ENCODE results near the gene ATCAY. TPM values are rescaled to one million over a fixed set of nuclear protein-coding genes. Genes with fewer than 3 reads are reported as not detected.

Gene ATCAY
- total RNA-seq, 1 experiment from 2014 or later, result 0.26 TPM

DNA sequence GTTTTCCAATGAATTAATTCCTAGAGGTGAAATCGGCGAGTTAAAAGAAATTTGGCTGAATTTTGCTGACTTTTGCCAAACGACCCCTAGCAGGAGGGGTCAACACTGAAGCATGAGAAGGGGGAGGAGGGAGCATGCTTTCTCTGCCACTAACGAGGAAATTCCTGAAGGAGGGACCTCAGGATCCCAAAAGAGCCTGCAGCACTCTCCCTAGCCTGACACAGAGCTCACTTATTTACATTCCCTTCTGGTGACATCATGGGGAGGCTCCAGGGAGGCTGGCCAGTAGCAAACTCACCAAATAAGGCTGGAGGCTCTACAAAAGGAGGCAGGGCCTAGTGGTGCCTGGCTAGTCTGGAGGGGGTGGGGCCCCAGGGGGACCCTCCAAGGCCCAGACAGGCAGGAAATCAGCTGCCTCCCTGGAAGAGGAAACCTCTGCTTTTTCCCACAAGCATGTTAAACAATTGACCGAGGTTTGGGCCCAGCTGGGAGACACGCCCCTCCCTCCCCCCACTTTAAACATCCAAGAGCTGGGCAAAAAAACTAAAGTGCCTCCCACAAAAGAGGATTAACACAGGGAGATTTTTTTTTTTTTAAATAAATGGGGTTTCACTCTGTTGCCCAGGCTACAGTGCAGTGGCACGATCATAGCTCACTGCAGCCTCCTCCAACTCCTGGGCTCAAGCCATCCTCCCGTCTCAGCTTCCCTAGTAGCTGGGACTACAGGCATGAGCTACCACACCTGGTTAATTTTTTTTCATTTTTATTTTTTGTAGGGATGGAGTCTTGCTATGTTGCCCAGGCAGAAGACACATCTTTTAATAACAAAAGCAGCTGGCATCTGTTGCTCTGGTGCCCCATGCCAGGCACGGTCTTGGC is 88.3 kb downstream of the ATCAY start:
- Histone ChIP-seq H3K9me3 (replicated peaks) (peaks cover 3% of the 10 kb centered on the region; the same call in 1 of the 2 replicates), H3K4me1 (replicated peaks) (peaks cover 31% of the 10 kb centered on the region), H3K4me3 (peak overlapping the region; percentile 92), H3K36me3 (peaks cover 68% of the 10 kb centered on the region), H3K27ac (peak overlapping the region; percentile 78), H3K27me3 (replicated peaks) (no peaks in the 10 kb centered on the region)
- peak; percentile 99 to 100 for DNase-seq (ENCODE audit: low read depth in 1 of 2, low spot score in 2 of 2)

DNA sequence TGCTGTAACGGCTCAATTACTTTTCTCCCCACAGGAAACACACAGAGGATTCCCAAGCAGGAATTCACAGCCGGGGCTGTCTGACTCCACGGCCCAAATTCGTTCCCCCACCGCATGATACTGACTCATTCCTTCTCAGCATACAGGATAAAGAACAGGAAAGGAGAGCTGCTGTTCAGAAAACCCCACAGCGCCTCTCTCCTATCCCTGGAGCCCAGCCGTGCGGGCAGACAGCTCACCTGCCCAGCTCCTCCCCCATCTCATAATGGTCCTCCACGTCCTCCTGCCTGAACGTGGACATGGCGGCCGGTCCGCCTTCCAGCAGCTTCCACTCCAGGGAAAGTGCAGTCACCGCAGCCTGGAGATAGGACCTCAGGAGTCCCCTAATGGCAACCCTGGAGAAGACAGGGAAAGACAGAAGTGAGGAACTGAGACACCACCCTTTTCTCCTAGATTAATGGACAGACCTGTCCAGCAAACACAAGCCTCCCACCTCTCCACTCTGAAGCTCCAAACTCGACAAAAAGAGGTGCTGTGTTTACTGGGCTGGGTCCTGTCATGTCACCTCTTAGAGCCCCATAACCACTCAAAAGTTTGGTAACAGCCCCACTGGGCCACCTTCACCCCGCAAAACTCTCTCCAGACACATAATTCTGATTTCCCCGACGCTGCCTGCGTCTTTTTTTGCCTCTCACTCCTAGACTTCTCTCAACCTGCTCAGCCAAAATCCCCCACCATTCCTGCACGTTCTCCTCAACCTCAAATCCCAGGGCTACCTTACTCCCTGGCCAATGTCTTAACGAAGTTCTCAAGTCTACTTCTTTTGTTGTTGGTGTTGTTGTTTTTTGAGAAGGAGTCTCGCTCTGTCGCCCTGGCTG is 89.2 kb downstream of the ATCAY start:
- peak; percentile 82 to 85 for DNase-seq (ENCODE audit: low read depth in 1 of 2, low spot score in 2 of 2)

DNA sequence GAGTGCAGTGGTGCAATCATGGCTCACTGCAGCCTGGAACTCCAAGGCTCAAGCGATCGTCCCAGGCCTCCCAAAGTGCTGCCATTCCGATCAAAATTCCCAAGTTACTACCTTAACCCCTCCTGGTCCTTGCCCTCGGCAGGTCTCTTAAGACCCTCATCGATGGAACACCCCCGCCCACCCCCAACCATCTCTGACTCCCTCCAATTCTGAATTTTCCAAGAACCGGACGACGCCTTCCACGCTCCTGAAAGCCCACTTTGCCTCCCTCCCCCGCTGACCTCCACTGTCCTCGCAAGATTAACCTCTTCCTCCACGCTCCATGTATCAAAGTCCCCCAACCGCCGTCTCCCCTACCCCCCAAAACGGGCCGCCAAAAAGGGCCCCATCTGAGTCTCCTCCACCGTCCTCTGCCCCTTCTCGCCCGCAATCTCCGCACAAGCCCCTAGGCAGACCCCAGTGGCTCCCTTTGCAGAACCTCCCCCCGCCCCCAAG is 89.9 kb downstream of the ATCAY start:
- Histone ChIP-seq H3K36me3 (peaks cover 58% of the 10 kb centered on the region), H3K4me3 (peak overlapping the region; percentile 92), H3K4me1 (replicated peaks) (peaks cover 31% of the 10 kb centered on the region), H3K27ac (peak overlapping the region; percentile 78), H3K27me3 (replicated peaks) (no peaks in the 10 kb centered on the region), H3K9me3 (replicated peaks) (peaks cover 3% of the 10 kb centered on the region; the same call in 1 of the 2 replicates)
- DNase-seq (ENCODE audit: low read depth in 1 of 2, low spot score in 2 of 2), result no peak

More for the DNA sequence above, 89.2 kb downstream of the ATCAY start:
- Histone ChIP-seq H3K9me3 (replicated peaks) (peaks cover 3% of the 10 kb centered on the region; the same call in 1 of the 2 replicates), H3K27me3 (replicated peaks) (no peaks in the 10 kb centered on the region), H3K4me1 (replicated peaks) (peaks cover 31% of the 10 kb centered on the region), H3K36me3 (peaks cover 62% of the 10 kb centered on the region), H3K27ac (peak overlapping the region; percentile 78), H3K4me3 (peak overlapping the region; percentile 92)

DNA sequence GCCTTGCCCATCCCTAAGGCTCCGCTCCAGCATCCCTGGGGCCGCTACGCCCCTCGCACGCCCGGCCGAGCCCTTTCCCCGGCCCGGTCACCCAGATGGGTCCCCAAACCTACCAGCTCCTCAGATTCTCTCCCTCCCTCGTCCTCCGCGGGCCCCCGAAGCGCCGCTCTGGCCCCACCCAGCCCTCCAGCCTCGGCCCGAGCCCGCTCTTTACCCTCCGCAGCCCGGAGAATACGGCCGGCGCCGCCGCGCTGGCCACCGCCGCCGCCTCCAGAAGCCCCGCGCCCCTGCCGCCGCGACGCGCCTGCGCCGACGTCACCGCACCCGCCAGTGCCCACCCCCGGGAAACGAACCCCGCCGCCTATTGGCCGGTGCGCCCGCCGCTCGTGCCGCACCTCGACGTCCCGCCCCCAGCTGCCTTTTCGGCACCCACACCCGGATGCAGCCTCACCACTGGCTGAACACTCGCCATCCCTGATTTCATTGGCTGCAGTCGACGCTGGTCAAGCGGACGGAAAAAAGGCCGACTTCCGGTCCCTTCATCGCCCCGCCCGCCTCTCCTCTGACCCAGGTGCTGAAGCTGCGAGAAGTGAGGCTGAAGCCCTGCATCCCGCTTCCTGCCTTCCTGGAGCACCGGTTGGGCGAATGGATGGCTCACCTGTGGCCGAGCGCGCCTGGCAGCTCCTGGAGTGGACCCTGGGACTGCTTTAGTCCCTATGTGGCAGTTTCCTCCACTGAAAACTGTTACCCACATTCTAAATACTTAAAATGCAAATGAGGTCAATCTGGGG is 90.5 kb downstream of the ATCAY start, which contains the start of gene DAPK3:
TSS of gene DAPK3 (minus strand) at position 292 of the 791 bp plus-strand sequence. CDS start 1,364 bp downstream, outside the sequence.
- DNase-seq (ENCODE audit: low read depth in 1 of 2, low spot score in 2 of 2), result peak; percentile 93 to 98

DNA sequence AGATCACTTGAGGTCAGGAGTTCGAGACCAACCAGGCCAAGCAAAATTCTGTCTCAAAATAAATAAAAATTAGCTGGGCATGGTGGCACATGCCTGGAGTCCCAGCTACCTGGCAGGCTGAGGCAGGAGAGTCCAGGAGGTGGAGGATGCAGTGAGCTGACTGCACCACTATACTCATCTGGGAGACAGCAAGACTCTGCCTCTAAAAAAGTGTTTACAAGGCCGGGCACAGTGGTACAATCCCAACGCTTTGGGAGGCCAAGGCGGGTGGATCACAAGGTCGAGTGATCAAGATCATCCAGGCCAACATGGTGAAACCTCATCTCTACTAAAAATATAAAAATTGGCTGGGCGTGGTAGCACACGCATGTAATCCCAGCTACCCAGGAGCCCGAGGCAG is 94.7 kb downstream of the ATCAY start:
- Histone ChIP-seq H3K27me3 (replicated peaks) (no peaks in the 10 kb centered on the region), H3K4me1 (replicated peaks) (no peaks in the 10 kb centered on the region), H3K9me3 (replicated peaks) (peaks cover 3% of the 10 kb centered on the region; the same call in 1 of the 2 replicates), H3K36me3 (peaks cover 65% of the 10 kb centered on the region), H3K4me3 (no peak overlapping the region), H3K27ac (no peak overlapping the region)
- no peak for DNase-seq (ENCODE audit: low read depth in 1 of 2, low spot score in 2 of 2)

More for the DNA sequence above, 90.5 kb downstream of the ATCAY start, which contains the start of gene DAPK3:
- peaks cover 31% of the 10 kb centered on the region for H3K4me1 ChIP-seq (replicated peaks)
- peak within 1 kb of the TSS; percentile 92 for H3K4me3 ChIP-seq
- peak within 1 kb of the TSS; percentile 78 for H3K27ac ChIP-seq
- H3K36me3 ChIP-seq, result peaks cover 58% of the 10 kb centered on the region
- H3K27me3 ChIP-seq (replicated peaks), result no peaks in the 10 kb centered on the region
- peaks cover 3% of the 10 kb centered on the region; the same call in 1 of the 2 replicates for H3K9me3 ChIP-seq (replicated peaks)

DNA sequence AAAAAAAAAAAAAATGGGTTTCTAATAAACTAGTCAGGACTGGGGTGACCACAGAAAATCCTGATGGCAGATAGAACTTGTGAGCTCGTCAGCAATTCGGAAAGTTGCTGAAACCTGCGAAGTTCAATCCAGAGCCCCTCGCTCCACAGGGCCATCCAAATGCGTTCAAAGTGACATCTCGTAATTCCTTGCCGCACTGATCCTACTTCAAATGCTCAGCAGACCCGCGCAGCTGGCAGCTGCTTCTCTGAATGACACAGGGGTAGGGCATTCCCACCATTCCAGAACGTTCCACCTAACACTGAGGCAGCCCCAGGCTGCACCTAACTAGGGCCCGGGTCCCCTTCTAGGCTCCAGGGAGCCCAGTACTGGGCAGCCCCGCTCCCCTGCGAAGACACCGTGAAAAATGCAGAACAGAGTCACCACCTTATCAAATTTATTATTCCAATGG is 95.2 kb downstream of the ATCAY start:
- H3K4me3 ChIP-seq, result no peak overlapping the region
- H3K36me3 ChIP-seq, result peaks cover 67% of the 10 kb centered on the region
- H3K27me3 ChIP-seq (replicated peaks), result no peaks in the 10 kb centered on the region
- H3K4me1 ChIP-seq (replicated peaks), result no peaks in the 10 kb centered on the region
- no peak for DNase-seq (ENCODE audit: low read depth in 1 of 2, low spot score in 2 of 2)
- no peak overlapping the region for H3K27ac ChIP-seq
- H3K9me3 ChIP-seq (replicated peaks), result peaks cover 2% of the 10 kb centered on the region; the same call in 1 of the 2 replicates

DNA sequence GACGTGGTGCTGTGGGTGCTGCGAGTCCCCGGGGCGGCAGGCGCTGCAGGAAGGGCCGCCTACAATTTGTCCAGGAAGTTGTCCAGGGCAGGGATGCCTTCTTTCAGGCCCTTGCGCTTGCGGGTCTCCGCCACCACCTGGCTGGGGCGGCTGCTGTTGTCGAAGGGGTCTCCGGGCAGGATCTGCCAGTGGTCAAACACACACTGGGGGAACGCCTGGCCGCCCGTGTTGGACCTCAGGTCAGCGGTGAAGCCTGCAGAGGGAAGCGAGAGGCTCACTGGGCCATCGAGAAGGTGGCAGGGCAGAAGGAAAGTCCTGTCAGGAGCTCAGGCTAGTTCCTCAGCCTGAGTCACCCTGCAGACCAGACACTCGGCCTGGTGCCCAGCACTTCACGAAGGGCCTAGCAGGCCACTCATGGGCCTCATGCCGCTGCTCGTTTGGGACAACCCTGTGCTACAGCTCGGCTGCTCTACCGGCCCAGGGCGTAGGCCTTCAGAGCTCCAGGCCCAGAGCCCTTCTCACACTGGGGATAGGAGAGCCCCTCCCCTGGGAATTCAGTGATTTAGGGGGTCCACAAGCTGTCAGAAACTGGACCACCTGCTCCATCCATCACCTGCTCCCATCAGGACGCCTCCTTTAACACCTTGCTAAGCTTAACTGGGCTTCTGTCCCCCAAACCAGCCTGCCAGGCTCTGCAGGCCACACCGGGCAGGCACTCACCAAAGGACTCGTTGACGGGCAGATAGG is 96.2 kb downstream of the ATCAY start:
- DNase-seq (ENCODE audit: low read depth in 1 of 2, low spot score in 2 of 2), result no peak
- Histone ChIP-seq H3K36me3 (peaks cover 74% of the 10 kb centered on the region), H3K27ac (no peak overlapping the region), H3K9me3 (replicated peaks) (no peaks in the 10 kb centered on the region), H3K27me3 (replicated peaks) (no peaks in the 10 kb centered on the region), H3K4me3 (no peak overlapping the region), H3K4me1 (replicated peaks) (no peaks in the 10 kb centered on the region)

Other genes with a start within 250 kb of the ATCAY start
- 15.9 and 21.1 TPM in 2 replicates for gene PIP5K1C, start 180.2 kb upstream of the ATCAY start, total RNA-seq (2014; rRNA removed; shearing (Covaris generic))
- not detected in 2 replicates for gene TJP3, start 172.3 kb upstream of the ATCAY start, total RNA-seq (2014; rRNA removed; shearing (Covaris generic))
- gene APBA3, start 119.0 kb upstream of the ATCAY start, total RNA-seq (2014; rRNA removed; shearing (Covaris generic)), result 18.1 and 24.3 TPM in 2 replicates
- gene MRPL54, start 118.0 kb upstream of the ATCAY start, total RNA-seq (2014; rRNA removed; shearing (Covaris generic)), result 52.7 and 55.5 TPM in 2 replicates
- gene RAX2, start 108.5 kb upstream of the ATCAY start, total RNA-seq (2014; rRNA removed; shearing (Covaris generic)), result not detected in 2 replicates
- not detected in 2 replicates for gene MATK, start 94.3 kb upstream of the ATCAY start, total RNA-seq (2014; rRNA removed; shearing (Covaris generic))
- not detected in 2 replicates for gene ZFR2, start 11.6 kb upstream of the ATCAY start, total RNA-seq (2014; rRNA removed; shearing (Covaris generic))
- not detected in 2 replicates for gene NMRK2, start 52.4 kb downstream of the ATCAY start, total RNA-seq (2014; rRNA removed; shearing (Covaris generic))
- 151 and 202 TPM in 2 replicates for gene DAPK3, start 90.4 kb downstream of the ATCAY start, total RNA-seq (2014; rRNA removed; shearing (Covaris generic))
- gene EEF2, start 104.8 kb downstream of the ATCAY start, total RNA-seq (2014; rRNA removed; shearing (Covaris generic)), result 1,069 and 1,568 TPM in 2 replicates
- 17.3 and 20.7 TPM in 2 replicates for gene PIAS4, start 127.1 kb downstream of the ATCAY start, total RNA-seq (2014; rRNA removed; shearing (Covaris generic))
- 15.9 and 20.7 TPM in 2 replicates for gene ZBTB7A, start 186.2 kb downstream of the ATCAY start, total RNA-seq (2014; rRNA removed; shearing (Covaris generic))
- 182 and 188 TPM in 2 replicates for gene MAP2K2, start 243.4 kb downstream of the ATCAY start, total RNA-seq (2014; rRNA removed; shearing (Covaris generic))

Data from SJSA1 (cell line).